ENCODE data around the gene DCT.

- TF ChIP-seq, protein P1, sequence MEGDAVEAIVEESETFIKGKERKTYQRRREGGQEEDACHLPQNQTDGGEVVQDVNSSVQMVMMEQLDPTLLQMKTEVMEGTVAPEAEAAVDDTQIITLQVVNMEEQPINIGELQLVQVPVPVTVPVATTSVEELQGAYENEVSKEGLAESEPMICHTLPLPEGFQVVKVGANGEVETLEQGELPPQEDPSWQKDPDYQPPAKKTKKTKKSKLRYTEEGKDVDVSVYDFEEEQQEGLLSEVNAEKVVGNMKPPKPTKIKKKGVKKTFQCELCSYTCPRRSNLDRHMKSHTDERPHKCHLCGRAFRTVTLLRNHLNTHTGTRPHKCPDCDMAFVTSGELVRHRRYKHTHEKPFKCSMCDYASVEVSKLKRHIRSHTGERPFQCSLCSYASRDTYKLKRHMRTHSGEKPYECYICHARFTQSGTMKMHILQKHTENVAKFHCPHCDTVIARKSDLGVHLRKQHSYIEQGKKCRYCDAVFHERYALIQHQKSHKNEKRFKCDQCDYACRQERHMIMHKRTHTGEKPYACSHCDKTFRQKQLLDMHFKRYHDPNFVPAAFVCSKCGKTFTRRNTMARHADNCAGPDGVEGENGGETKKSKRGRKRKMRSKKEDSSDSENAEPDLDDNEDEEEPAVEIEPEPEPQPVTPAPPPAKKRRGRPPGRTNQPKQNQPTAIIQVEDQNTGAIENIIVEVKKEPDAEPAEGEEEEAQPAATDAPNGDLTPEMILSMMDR (conservative IDR thresholded peaks at IDR 0.05 in 1 of 2, IDR thresholded peaks at IDR 0.05 in 1 of 2; ENCODE audit: extremely low read depth in 1 of 2, insufficient read depth in 1 of 2, low read depth in 1 of 2, low read length in 2 of 2): no peak
- TF ChIP-seq EZH2 (IDR thresholded peaks at IDR 0.05; ENCODE audit: borderline replicate concordance, low read length): no peak
These were observed 36.4 kb upstream of the DCT start for GRCh38 chr13:94515911-94516310.

Data from mammary epithelial cell (primary cell).